ENCODE results near the gene TNRC6C.

The TNRC6C gene

GRCh38 chr17:78034429-78035091 lies 76.1 kb downstream of the TNRC6C start:
- no peaks in the 10 kb centered on the region for H3K9me3 ChIP-seq (ENCODE audit: insufficient read depth, low read length)
- no peak overlapping the region for H3K9ac ChIP-seq (ENCODE audit: low read length)
- no peaks in the 10 kb centered on the region for H3K36me3 ChIP-seq (ENCODE audit: low read length)
- no peaks in the 10 kb centered on the region for H4K20me1 ChIP-seq (ENCODE audit: low read depth, low read length)
- H3K9me2 ChIP-seq (replicated peaks; ENCODE audit: insufficient read depth, low read length) = no peaks in the 10 kb centered on the region
- H3K27me3 ChIP-seq (ENCODE audit: low read length) = no peaks in the 10 kb centered on the region
- H3K79me2 ChIP-seq (ENCODE audit: insufficient read depth, low read length) = no peaks in the 10 kb centered on the region
- TF ChIP-seq EZH2phosphoT487 (conservative IDR thresholded peaks at IDR 0.05; ENCODE audit: low read length) (no peak), CTCF (IDR thresholded peaks at IDR 0.05; ENCODE audit: insufficient read depth, low read length, poor library complexity, severe bottlenecking) (no peak)
- no peak overlapping the region for H3K4me3 ChIP-seq (ENCODE audit: insufficient read depth, low read length, poor library complexity, severe bottlenecking)
- no peak overlapping the region for H3K4me2 ChIP-seq (ENCODE audit: low read depth, low read length, poor library complexity, severe bottlenecking)
- no peaks in the 10 kb centered on the region for H3F3A ChIP-seq (ENCODE audit: insufficient read depth)
- no peak overlapping the region for H3K27ac ChIP-seq (ENCODE audit: low read depth, low read length)
- H2AFZ ChIP-seq (ENCODE audit: low read depth, low read length, severe bottlenecking) = no peak overlapping the region

GRCh38 chr17:78037280-78037679 lies 78.8 kb downstream of the TNRC6C start:
- Histone ChIP-seq H3K79me2 (ENCODE audit: insufficient read depth, low read length) (no peaks in the 10 kb centered on the region), H3K27me3 (ENCODE audit: low read length) (no peaks in the 10 kb centered on the region), H4K20me1 (ENCODE audit: low read depth, low read length) (no peaks in the 10 kb centered on the region), H3K9me2 (replicated peaks; ENCODE audit: insufficient read depth, low read length) (no peaks in the 10 kb centered on the region), H2AFZ (ENCODE audit: low read depth, low read length, severe bottlenecking) (no peak overlapping the region), H3K9ac (ENCODE audit: low read length) (no peak overlapping the region), H3F3A (ENCODE audit: insufficient read depth) (no peaks in the 10 kb centered on the region), H3K4me3 (ENCODE audit: insufficient read depth, low read length, poor library complexity, severe bottlenecking) (no peak overlapping the region), H3K27ac (ENCODE audit: low read depth, low read length) (no peak overlapping the region), H3K4me2 (ENCODE audit: low read depth, low read length, poor library complexity, severe bottlenecking) (no peak overlapping the region), H3K9me3 (ENCODE audit: insufficient read depth, low read length) (no peaks in the 10 kb centered on the region), H3K36me3 (ENCODE audit: low read length) (no peaks in the 10 kb centered on the region)
- no peak for TF ChIP-seq EZH2phosphoT487 (conservative IDR thresholded peaks at IDR 0.05; ENCODE audit: low read length)
- TF ChIP-seq CTCF (IDR thresholded peaks at IDR 0.05; ENCODE audit: insufficient read depth, low read length, poor library complexity, severe bottlenecking) = no peak

- Histone ChIP-seq H3K27me3 (ENCODE audit: low read length) (no peaks in the 10 kb centered on the region), H3K9me2 (replicated peaks; ENCODE audit: insufficient read depth, low read length) (no peaks in the 10 kb centered on the region), H3F3A (ENCODE audit: insufficient read depth) (no peaks in the 10 kb centered on the region), H3K9me3 (ENCODE audit: insufficient read depth, low read length) (no peaks in the 10 kb centered on the region), H2AFZ (ENCODE audit: low read depth, low read length, severe bottlenecking) (no peak overlapping the region), H3K4me2 (ENCODE audit: low read depth, low read length, poor library complexity, severe bottlenecking) (no peak overlapping the region), H3K9ac (ENCODE audit: low read length) (no peak overlapping the region), H3K36me3 (ENCODE audit: low read length) (no peaks in the 10 kb centered on the region), H3K27ac (ENCODE audit: low read depth, low read length) (no peak overlapping the region), H3K4me3 (ENCODE audit: insufficient read depth, low read length, poor library complexity, severe bottlenecking) (no peak overlapping the region), H3K79me2 (ENCODE audit: insufficient read depth, low read length) (no peaks in the 10 kb centered on the region), H4K20me1 (ENCODE audit: low read depth, low read length) (no peaks in the 10 kb centered on the region)
- no peak for TF ChIP-seq CTCF (IDR thresholded peaks at IDR 0.05; ENCODE audit: insufficient read depth, low read length, poor library complexity, severe bottlenecking)
- no peak for TF ChIP-seq EZH2phosphoT487 (conservative IDR thresholded peaks at IDR 0.05; ENCODE audit: low read length)
Observed at GRCh38 chr17:78038748-78039288, 80.3 kb downstream of the TNRC6C start.

Data from SU-DHL-6 (cell line).